HUDEP-2 (cell line): ENCODE measurements around the gene S100A16.
"Not testable (repeated sequence)": the region's sequence is repeated elsewhere in the genome, so short reads cannot be mapped to it uniquely, and the experiment has no call there.

Experiments
- DNase-seq, 76 experiments: peaks; one replicate each; lab custom pipeline; 2025; ENCODE audit not compliant: unreplicated experiment in 76 of 76; lab: John Stamatoyannopoulos, UW

The S100A16 gene

DNA sequence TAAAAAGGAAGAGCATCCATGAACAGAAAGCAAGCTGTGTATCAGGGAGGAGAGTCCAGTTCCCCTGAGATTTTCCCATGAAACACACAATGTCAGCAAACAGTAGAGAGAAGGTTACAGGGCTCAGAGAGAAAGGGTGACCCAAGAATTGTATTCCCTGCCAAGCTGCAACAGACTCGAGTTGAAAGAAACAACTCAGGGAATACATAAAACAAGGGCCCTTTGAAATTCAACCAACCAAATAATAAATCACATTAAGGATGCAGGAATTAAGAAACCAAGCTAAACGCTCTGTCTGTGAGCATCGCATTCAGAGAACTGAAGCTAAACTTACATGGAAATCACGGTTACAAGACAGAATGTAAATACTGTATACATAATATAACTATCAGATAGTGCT is 20.2 kb downstream of the S100A16 start:
- no peak for DNase-seq

DNA sequence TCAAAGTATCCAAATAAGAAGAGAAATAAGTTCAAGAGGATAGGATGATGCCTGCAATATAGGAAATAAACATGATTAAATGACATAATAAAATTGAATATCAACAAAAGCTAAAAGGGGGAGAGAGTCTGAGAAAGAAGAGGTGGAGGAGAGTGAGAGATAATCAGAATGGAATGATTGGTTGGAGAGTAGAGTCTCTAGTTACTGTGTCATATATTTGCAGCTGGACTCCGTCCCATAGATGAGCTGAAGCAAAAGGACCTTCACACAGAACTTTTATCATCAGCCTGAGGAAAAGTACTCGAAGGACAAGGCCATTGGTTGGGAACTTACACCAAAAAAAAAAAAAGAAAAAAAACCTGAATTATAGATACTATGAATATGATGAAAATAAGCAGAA is 24.5 kb downstream of the S100A16 start:
- no peak for DNase-seq

DNA sequence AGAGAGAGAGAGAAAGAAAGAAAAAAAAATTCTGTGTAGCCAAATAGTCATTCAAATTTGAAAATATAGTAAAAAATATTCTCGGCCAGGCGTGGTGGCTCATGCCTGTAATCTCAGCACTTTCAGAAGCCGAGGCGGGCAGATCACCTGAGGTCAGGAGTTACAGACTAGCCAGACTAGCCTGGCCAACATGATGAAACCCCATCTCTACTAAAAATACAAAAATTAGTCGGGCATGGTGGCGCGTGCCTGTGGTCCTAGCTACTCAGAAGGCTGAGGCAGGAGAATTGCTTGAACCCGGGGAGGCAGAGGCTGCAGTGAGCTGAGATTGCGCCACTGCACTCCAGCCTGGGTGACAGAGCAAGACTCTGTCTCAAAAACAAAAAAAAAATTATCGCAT is 24.9 kb downstream of the S100A16 start:
- DNase-seq: not testable (repeated sequence)

DNA sequence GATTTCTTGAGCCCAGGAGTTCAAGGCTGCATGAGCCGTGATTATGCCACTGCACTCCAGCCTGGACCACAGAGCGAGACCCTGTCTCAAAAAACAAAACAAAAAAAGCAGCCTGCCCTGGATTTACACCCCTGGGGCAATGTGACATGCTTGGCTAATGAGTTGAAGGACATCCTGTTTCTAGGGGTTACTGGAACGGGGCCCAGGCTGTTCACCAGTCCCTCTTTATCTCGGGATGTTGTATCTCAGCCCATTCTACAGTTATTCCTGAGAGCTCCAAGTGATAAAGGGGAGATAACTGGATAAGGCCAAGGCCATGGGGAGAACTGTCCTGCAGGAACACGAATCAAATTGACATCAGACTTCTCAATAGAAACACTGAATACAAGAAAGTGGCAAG is 25.6 kb downstream of the S100A16 start:
- peak in 2 of 76 experiments; percentile 3 to 13 for DNase-seq

DNA sequence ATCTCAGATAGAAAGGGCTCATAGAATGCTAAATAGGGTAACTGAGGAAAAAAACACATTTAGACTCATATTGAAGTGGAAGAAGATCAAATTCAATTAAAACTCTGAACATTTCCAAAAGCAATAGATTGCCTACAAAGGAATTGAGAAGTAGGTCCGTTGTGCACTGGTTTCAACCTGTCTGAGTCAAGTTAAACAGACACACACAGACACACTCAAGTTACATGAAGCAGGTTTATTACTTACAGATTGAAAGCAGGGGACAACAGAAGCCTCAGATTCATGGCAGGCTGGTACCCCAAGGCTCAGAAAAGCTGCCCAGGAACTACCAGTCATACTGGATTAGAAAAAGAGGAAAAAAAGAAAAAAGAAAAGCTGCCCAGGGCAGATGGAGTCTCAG is 26.6 kb downstream of the S100A16 start:
- DNase-seq: no peak

DNA sequence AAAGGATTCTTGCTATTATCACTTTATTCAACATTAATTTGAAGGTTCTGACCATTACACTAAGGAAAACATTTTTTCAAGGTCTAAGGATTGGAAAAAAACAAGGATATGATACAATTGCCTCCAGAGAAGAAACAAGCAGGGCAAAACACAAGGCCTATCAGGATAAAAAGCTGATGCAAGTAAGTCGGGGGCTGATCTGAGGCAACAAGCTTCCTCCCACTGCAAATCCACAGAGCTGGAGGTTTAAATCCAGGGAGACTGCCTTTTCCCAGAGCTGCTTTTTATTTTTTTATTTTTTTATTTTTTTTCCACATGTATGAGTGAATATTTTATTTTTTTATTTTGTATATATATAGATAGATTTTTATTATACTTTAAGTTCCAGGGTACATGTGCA is 27.9 kb downstream of the S100A16 start:
- no peak for DNase-seq

DNA sequence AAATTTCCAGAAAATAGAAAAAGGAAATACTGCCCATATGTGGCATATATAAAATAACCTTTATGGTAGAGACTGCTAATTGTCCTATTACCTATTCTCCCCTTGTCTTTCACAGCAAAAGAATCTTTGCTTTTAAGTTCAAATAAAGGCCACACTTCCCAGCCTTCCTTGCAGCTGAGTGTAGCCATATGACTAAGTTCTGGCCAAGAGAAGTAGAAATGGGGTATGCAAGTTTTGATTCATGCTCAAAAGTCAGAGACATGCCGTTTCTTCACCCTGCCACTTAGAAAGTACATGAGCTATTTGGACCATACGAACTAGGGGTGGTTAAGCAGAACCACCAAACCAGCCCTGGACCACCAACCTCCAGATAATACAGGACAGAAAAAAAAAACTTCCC is 29.0 kb downstream of the S100A16 start:
- no peak for DNase-seq

DNA sequence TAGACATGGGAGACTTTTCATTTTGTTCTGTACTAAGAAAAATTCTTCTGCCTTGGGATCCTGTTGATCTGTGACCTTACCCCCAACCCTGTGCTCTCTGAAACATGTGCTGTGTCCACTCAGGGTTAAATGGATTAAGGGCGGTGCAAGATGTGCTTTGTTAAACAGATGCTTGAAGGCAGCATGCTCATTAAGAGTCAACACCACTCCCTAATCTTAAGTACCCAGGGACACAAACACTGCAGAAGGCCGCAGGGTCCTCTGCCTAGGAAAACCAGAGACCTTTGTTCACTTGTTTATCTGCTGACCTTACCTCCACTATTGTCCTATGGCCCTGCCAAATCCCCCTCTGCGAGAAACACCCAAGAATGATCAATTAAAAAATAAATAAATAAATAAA is 29.4 kb downstream of the S100A16 start:
- DNase-seq: not testable (repeated sequence)

DNA sequence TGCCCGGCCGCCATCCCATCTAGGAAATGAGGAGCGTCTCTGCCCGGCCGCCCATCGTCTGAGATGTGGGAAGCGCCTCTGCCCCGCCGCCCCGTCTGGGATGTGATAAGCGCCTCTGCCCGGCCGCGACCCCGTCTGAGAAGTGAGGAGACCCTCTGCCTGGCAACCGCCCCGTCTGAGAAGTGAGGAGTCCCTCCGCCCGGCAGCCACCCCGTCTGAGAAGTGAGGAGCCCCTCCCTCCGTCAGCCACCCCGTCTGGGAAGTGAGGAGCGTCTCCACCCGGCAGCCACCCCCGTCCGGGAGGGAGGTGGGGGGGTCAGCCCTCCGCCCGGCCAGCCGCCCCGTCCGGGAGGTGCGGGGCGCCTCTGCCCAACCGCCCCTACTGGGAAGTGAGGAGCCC is 30.1 kb downstream of the S100A16 start:
- not testable (repeated sequence) for DNase-seq

DNA sequence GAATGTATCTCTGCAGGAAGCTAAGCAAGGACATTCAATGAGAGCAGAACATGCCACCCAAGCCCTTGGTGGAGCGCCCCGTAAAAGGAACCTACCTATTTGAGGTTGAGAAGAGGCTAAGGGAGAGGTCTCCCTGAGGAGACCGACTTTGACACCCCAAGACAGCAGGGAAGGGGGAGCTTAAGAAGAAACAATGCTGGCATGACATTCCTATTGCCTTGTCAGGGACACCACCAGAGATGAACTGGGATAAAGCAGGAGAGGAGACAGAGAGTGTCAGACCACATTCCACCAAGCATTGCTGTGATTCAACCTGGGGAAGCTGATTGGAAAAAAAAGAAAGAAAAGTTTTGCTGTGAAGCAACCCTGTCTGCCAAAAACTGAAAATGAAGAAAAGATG is 34.0 kb downstream of the S100A16 start:
- DNase-seq: no peak

DNA sequence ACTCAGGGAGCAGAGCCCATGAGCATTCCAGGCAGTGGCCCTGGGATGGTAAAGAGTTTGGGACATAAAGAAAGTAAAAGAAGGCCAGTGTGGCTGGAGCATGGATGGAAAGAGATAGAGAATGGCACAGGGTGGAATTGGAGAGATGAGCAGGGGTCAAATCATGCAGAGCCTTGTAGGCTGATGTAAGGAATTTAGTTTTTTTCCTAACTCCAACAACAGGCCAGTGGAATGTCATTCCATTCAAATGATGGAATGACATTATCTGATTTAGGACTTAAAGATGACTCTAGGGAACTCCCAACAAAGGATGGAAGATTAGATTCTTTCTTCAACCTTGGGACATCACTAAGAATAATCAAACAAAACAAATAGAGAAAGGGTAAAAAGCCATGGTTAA is 34.4 kb downstream of the S100A16 start:
- DNase-seq: no peak

DNA sequence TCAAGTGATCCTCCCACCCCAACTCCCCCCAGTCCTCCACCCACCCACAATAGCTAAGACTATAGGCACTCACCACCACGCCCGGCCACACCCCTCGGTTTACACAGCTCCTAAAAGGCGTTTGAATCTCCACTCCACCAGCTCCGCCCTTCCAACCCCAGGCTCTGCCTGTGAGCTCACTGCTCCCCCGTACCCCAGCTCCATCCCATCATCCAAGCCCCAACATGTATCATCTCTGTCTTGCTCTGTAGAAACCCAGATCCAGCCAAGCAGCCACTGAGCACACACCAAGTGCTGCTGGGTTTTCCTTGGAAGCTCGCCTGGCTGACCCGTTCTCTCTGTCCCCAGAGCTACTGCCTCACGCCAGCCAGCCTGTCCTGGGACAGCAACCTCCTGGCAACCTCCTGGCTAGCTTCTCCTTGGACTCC is 35.3 kb downstream of the S100A16 start:
- peak in 14 of 76 experiments; percentile 3 to 33 (median 15) for DNase-seq

DNA sequence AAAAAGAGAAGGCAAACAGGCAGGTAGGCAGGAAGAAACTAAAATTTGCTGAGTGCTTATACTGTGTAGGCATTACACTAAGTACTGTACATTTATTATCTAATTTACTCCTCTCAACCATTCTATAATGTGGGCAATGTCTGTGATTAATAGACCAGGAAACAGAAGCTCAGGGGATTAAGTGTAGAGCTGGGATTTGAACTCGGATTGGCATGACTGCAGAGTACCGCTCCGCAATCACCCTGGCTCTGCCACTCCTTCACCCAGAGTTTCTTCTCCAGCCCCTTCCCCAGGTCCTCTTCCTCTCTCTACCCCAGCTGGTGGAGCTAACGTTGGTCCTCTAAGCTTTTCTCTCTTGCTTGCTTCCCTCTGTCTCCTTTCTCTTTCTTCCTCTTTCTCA is 35.8 kb downstream of the S100A16 start:
- no peak for DNase-seq

DNA sequence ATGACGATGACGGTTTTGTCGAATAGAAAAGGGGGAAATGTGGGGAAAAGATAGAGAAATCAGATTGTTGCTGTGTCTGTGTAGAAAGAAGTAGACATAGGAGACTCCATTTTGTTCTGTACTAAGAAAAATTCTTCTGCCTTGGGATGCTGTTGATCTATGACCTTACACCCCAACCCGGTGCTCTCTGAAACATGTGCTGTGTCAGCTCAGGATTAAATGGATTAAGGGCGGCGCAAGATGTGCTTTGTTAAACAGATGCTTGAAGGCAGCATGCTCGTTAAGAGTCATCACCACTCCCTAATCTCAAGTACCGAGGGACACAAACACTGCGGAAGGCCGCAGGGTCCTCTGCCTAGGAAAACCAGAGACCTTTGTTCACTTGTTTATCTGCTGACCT is 37.4 kb downstream of the S100A16 start:
- not testable (repeated sequence) for DNase-seq

DNA sequence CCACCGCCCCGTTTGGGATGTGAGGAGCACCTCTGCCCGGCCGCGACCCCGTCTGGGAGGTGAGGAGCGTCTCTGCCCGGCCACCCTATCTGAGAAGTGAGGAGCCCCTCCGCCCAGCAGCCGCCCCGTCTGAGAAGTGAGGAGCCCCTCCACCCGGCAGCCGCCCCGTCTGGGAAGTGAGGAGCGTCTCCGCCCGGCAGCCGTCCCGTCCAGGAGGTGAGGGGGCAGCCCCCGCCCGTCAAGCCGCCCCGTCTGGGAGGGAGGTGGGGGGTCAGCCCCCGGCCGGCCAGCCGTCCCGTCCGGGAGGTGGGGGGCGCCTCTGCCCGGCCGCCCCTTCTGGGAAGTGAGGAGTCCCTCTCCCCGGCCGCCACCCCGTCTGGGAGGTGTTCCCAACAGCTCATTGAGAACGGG is 37.9 kb downstream of the S100A16 start:
- not testable (repeated sequence) for DNase-seq

DNA sequence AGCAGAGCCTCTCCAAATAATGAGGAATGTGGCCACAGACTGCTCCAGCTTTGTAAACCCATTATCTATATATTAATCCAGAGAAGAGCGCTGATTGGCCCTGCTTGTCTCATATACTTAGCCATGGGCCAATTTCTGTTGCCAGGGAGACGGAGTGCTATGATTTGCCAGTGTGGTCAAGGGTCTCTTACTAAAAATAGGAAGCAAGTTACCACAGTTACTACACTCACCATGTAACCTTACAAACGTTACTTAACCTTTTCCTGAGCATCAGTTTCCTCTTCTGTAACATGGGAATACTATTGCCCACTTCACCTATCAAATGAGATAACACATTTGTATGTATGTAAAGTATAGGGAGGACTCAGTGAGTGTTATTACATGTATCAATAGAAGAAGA is 39.6 kb downstream of the S100A16 start:
- no peak for DNase-seq

DNA sequence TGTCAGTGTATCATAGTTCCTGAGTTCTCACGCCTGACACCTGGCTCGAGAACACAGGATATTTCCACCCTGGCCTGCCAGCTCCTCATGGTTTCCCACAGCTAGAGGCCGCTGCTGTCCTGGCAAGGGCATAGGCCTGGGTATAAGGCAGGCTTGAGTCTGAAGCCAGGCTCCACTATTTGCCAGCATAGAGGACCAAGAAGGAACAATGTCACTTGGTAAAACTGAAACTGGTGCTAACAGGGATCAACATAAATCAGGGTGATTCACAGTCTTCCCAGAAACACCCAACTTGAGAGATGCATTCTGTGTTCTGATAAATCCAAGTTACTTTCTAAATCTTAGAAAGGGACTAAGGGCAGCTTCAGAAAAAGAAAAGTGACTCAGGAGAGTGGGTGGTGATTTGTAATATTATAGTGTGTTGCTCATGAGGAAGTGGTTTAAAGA is 40.3 kb downstream of the S100A16 start:
- peak in 68 of 76 experiments; percentile 15 to 78 (median 59) for DNase-seq

DNA sequence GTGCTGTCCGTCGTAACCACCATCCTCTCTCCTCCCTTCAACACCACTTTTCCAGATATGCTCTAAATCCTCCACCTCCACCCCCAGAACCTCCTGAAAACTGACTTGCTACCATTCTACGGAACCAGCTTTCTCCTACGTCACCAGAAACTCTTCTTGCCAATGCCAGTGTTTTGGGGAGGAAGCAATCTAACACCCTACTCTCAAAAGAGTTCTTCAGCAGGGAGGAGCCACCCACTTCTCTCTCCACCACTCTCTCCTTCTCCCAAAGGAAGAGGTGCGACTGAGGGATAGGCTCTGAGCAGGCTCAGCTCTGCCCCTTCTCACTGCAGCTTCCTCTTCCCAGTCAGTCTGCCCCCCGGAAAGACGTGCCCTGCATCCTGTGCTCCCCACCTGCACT is 41.2 kb downstream of the S100A16 start:
- DNase-seq: no peak

DNA sequence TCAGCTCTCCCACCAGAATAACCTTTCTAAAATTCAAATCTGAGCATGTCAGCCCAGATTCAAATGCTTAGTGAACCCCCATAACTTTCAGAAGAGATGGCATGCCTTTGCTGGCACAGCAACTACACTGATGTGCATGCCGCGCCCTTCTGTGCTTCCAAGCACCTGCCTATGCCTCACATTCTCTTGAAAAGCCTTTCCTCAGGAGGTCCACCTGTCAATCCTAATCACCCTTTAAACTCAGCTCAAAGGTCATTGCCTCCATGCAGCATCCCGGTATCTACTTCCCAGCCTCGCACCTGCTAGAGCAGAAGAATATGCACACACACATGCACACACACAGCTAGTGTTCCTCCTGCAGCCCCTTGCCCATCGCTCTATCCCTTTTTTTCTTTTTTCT is 42.1 kb downstream of the S100A16 start:
- DNase-seq: no peak

DNA sequence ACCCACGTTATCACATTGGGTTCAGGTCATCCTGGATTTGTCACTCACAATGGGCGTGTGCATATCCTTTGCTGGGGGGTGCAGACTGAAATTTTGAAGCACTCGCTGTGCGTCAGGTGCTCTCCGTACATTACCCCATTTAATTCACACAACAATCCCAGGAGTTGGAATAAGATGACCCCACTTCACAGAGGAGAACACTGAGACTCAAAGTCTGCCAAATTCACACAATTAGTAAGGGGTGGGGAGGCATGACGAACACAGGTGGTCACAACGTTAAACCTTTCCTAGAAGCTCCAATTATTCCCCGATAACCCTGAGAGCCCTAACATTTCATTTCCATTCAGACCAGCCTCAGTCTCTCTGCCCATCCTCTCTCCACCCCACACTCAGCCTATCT is 43.5 kb downstream of the S100A16 start:
- no peak for DNase-seq

DNA sequence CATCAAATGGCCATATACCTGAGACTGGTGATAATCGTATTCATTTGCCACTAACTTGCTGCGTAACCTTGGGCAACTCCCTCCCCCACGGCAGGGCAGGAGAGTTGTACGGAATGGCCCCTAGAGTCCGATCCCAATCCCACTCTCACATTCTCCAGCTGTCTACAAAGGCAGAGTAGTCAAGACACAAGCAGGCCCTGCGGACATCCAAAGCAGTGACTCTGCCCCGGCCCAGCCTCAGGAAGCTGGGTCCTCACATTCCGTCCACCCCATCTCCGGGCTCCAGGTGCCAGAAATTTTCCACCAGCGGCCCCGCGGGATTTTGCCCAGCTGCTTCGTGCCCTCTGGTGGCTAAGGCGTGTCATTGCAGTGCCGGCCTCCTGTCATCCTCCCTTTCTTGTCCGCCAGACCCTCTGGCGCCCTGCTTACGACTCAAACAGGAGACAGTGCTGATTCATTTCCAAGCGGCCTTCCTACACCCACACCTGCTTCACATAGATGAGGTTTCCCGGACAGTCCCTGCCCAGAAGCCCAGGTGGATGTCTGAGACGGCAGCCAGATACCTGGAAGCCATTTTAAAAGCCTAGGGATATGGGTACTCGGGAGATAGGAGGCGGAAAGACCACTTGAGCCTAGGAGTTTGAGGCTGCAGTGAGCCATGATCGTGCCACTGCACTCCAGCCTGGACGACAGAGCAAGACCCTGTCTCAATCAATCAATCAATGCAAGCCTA is 44.4 kb downstream of the S100A16 start:
- peak in 73 of 76 experiments; percentile 19 to 90 (median 71) for DNase-seq

DNA sequence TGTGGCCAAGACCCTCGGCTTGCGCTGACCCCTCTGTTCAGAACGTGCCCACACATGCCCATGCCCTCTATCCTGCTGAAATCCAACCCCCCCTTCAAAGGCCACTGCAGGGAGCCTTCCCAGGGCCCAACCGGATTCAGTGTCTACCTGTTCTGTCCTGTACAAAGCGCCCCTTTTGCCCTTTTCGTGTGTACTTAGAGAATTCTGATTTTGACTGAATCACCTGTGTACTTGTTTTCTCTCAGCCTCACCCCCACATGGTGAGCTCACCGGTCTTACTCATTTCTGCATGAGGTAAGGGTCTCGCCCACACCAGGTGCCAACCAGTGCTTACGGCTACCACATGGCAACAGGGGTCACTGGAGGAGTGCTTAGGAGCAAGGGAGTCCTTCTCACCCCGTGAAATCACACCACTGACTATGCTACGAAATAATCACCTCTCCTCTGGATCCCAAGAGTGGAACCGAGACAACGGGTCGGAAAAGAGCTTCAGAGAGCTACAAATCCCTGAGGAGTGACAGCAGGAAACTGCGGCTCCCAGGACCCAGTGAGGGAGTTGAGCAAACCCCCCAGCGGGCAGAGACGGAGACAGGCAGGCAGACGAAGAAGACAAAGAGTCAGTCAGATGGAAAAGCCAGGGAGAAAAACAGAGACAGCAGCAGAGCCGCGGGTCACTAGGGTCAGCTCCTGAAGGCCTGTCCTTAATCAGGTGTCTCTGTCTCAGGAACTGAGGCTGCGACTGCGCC is 45.1 kb downstream of the S100A16 start:
- no peak for DNase-seq
